GM18907 (cell line): ENCODE results near the gene RAB40AL.
"Not testable (repeated sequence)": the region's sequence is repeated elsewhere in the genome, so short reads cannot be mapped to it uniquely, and the experiment has no call there.

Experiments
- ATAC-seq: cut with Tn5 transposase; IDR thresholded peaks from one replicate; pipeline ENCODE4 v1.9.1; 2021; ENCODE audit warnings: mild to moderate bottlenecking, moderate library complexity; ENCODE audit not compliant: unreplicated experiment

Gene RAB40AL, protein sequence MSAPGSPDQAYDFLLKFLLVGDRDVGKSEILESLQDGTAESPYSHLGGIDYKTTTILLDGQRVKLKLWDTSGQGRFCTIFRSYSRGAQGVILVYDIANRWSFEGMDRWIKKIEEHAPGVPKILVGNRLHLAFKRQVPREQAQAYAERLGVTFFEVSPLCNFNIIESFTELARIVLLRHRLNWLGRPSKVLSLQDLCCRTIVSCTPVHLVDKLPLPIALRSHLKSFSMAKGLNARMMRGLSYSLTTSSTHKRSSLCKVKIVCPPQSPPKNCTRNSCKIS

DNA sequence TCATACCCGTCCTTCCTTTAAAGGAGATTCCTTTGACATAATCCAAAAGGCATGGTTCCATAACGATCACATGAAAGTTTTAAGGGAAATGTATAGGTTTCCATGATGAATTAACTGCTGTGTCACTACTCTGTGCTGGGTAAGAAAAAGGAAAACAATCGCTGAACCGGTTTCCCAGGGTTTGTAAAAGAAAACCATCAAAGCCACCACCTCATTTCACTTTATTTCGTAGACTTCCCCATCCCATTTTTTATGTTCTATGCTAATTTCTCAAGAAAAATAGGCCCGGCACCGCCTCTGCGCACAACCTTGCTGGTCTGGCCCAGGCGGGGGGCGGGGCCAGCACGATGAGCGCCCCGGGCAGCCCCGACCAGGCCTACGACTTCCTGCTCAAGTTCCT is at the start of gene RAB40AL:
TSS of gene RAB40AL (plus strand) at position 301 of the 400 bp plus-strand sequence. CDS start at position 348, 47 bp downstream.
- ATAC-seq: not testable (repeated sequence)

DNA sequence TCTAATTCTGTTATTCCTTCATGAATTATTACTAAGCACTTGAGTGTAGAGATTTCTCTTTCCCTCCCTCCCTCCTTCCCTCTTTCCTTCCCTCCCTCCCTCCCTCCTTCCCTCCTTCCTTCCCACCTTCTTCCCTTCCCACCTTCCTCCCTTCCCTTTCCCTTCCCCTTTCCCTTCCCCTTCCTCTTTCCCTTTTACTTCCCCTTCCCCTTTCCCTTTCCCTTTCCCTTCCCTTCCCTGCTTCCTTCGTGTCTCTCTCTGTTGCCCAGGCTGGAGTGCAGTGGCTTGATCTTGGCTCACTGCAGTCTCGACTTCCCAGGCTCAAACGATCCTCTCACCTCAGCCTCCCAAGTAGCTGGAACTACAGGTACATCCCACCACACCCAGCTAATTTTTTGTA is 49.4 kb upstream of the RAB40AL start:
- no peak for ATAC-seq

DNA sequence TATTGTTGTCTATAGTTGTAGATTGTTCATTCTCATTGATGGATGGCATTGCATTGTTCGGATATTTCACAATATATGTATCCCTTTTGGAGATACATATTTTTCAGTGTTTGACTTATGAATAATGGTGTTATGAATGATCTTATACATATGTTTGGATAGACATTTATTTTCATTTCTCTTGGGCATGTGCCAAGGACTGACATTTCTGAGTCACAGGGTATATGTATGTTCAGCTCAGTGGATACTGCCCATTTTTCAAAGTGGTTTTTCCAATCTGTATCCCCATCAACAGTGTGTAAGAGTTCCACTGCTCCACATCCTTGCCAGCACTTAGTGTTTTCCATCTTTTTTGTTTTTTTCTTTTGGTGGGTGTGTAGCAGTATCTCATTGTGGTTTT is 45.0 kb upstream of the RAB40AL start:
- no peak for ATAC-seq

DNA sequence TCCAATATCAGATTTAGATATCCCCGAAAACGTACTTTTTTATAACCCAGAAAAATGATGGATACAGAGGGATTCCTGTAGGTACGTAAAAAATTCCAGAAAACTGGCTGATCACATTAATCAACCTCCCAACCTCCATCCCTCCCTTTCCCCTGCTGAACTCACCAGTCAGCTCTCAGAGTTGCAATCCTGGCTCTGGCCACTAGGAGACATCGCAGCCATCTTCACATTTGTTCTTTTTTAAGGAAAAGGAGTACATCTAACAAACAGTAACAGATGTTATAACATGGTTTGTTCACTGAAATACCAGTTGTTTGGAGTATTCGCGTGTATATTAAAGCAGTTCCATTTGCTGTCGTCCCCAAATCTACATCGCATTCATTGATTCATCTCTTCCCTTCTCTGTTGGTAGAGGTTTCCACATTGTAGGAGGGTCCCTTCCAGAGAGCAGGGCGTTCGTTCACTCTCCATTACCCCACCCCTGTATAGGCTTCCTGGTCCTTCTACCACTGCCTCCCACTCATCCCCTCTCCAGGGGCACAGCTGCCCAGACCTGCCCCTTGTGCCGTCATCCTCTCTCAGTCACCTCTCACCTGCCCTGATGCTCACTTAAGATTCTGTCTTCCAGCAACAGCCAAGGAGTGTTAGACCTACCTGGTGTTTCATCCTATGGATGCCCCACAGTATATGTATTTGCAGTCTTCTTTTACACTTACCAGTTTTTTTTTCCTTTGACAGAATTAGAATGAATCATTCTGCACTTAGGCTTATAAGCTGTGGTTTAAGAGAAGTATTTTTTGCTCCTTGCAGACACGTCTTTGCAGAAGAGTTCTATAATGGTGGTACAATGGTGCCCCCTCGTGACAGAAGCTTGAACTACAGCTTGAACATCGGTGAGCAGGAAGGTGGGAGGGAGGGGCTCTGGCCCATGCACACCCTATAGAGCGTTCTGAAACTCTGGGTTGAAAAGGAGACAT is 36.8 kb upstream of the RAB40AL start:
- peak; percentile 88 for ATAC-seq

DNA sequence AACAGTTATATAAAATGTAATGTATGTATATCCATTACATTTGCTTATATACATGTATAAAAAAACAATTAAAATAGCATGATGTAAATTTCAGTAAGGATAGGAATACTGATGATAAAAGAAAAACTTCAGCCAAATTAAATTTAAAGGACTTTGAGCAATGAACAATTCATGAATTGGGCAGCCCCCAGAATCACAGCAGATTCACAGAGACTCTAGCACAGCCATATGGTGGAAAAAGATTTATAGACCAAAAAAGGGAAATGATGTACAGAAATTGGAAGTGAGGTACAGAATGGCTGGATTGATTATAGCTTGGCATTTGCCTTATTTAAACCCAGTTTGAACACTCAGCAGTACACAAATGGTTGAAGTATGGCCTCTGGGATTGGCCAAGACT is 34.7 kb upstream of the RAB40AL start:
- ATAC-seq: no peak

DNA sequence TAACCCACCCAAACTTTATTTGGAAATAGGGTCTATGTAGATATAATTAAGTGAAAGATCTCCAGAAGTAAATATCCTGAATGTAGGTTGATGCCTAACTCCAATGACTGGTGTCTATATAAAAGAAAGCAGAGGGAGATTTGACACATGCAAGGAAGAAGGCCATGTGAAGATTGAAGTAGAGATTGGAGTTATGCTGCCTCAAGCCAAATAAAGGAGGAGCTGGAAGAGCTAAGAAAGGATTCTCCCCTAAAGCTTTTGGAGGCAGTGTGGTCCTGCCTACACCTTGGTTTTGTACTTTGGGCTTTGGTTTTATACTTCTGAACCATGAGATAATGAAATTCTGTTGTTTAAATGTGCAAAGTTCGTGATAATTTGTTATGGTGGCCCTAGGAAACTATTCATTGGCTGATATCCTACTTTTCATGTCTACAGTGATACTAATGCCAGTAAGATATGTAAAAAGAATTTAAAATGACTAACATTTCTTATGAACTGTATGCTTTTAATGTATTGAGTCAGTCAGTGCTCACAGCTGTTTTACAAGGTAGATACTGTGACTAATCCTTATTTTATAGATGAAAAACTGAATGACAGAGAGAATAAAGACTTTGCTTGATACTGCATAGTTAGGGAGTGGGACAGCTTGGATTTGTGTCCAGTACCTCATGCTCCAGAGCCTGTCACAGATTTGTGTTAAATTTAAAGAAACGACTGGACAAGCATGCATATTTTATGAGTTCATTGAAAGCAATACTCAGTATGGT is 5.9 kb upstream of the RAB40AL start:
- ATAC-seq: no peak

DNA sequence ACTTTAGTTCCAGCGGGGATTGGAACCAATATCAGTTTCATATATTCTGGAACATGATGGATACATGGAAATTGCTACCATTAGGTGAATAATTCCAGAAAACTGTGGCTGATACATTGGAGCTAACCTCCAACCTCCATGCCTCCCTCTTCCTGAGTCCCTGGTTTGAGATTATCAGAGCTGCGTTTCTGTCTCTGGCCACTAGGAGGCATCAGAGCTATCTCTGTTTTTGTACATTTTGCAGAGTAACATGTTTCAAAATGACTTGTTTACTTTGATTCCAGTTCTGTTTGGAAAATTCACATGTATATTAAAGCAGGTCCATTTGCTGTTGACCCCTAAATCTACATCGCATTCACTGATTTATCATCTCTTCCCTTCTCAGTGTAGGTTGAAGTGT is 2.4 kb upstream of the RAB40AL start:
- ATAC-seq: no peak

DNA sequence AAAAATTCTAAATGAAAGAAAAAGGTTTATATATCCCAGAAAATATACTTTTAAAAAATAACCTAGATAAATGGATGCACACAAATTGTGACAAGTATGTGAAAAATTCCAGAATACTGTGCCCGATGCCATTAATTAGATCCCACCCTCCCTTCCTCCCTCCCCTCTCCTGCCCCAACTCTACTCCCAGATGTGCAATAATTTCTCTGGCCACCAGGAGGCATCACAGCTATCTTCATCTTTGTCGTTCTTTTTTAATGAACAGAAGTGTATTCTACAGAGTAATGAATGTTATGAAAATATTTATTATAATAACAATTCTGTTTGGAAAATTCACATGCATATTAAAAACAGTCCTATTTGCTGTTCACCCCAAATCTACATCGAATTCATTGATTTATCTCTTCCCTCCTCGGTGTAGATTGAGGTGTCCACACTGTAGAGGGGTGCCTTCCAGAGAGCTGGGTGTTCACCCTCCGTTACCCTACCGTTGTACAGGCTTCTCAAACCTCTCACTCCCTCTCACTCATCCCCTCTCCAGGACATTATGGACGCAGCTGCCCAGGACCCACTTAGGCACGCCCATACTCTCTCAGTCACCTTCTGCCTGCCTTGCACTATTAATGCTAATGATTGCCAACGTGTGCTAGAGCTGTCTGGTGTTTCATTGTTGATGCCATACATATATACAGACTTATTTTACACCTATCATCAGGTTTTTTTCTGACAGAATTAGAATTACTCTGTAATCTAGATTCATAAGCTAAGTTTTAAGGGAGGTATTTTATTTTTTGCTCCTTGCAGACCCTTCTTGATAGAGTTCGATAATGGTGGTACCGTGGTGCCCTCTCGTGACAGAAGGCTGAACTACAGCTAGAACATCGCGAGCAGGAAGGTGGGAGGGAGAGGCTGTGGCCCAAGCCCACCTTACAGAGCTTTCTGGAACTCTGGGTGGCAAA is 14.1 kb downstream of the RAB40AL start:
- ATAC-seq: peak; percentile 82

DNA sequence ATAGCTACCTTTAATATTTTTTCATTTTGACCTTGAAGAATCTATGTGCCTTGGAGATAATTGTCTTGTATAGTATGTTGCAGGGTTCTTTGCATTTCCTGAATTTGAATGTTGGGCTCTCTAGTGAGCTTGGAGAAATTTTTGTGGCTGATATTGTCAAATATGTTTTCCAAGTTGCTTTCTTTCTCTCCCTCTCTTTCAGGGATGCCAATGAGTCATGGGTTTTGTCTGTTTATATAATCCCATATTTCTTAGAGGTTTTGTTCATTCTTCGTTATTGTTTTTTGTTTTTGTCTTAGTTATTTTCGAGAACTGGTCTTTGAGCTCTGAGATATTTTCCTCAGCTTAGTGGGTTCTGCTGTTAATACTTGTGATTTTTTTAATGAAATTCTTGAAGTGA is 20.7 kb downstream of the RAB40AL start:
- no peak for ATAC-seq

DNA sequence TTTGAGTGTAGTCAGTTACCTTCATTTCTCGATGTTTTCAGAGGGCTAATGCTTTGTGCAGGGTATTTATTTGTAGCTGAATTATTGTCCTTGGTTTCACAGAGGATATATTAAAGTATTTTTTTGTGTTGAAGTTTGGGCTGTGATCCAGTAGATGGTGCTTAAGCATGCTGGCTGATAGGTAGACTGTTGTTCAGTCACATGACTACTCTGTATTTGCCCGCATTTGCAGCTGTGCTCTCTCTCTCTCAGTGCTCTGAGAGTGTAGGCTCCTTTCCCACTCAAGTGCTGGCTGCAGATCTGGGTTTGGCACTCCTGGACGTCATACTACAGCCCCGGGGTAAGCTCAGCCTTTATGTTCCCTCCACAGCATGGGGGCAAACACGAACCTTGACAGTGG is 21.7 kb downstream of the RAB40AL start:
- no peak for ATAC-seq

DNA sequence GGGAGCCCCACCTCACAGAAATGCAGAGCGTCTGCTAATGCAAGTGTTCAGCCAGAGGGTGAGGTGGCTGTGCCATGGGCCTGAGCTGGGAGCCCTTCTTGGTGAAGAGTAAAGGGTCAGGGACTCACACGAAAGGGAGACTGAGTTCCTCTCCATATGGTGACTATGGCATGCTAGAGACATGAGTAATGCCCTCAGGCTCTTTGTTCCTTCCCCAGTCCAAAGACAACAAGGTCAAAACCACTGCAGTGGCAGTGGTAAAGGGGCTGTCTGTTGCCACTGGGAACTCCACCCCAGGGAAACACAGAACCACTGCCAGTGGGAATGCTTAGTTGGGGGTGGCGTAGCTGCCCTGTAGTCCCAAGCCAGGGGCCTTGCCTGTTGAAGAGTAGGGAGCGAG is 22.4 kb downstream of the RAB40AL start:
- no peak for ATAC-seq

DNA sequence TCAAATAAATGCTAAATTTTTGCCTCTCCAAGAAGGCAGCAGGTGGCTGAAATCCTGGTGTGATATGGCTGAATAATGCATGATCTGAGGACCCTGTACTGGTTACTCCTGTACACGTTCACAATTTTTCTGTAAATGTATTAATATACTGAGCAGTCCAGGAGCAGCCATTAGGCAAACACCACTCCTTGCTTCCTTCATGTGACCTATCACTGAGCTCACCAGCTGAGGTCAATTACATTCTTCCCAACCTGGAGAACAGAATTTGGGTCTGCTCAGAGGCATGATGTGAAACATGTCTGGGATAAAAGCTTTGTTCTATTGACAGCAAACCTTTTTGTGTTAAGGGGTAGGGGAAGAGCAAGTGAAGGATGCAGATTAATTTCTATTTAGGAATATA is 26.9 kb downstream of the RAB40AL start:
- ATAC-seq: no peak

DNA sequence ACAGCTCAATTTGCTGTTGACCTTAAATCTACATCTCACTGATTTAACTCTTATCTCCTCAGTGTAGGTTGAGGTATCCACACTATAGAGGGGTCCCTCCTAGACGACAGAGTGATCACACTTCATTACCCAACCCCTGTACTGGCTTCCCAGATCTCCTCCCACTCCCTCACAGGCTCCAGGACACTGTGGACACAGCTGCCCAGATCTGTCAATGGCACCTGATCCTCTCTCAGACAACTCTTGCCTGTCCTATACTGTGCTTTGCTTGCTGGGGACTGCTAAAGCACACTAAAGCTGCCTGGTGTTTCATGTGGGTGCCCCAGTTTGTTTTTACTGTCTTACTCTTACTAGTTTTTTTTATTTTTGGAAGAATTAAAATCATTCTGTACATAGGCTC is 27.9 kb downstream of the RAB40AL start:
- no peak for ATAC-seq

DNA sequence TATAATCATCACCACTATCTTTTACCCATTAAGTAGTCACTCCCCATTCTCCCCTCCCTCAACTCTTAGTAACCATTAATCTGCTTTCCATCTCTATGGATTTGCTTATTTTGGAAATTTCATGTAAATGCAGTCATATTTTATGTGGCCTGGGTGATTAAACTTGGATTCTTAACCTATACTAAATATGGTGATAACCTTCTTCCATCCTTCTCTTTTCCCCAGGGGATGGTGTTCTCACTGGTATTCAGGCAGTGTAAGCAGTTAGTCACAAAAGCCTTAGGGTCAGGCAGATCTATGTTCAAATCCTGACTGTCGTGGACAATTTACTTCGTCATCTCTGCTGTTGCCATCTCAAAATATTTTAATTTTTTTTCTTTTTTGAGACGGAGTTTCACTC is 29.6 kb downstream of the RAB40AL start:
- ATAC-seq: no peak

DNA sequence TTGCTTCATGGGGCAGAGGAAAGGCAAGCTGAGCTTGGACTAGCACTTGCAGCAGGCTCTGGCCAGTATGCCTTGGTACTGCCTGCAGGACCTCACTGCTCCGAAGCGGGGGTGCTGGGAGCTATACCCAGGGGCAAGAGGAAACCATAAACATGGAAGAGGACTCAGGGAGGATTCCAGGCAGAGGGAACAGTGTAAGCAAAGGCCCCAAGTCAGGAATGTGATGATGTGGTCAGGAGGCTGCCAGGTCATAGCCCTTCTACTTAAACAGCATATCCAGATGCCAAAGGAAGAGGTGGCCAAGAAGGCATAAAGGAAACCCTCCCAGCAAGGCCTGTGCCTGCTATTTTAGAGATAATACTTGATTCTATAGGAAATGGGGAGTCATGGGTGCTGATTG is 31.1 kb downstream of the RAB40AL start:
- ATAC-seq: no peak

DNA sequence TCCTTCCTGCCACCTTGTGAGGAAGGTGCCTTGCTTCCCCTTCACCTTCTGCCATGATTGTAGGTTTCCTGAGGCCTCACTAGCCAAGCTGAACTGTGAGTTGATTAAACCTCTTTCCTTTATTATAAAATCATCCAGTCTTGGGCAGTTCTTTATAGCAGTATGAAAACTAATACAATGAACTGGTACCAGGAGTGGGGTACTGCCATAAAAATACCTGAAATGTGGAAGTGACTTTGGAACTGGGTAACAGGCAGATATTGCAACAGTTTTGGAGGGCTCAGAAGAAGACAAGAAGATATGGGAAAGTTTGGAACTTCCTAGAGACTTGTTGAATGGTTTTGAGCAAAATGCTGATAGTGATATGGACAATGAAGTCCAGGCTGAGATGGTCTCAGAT is 34.5 kb downstream of the RAB40AL start:
- not testable (repeated sequence) for ATAC-seq

DNA sequence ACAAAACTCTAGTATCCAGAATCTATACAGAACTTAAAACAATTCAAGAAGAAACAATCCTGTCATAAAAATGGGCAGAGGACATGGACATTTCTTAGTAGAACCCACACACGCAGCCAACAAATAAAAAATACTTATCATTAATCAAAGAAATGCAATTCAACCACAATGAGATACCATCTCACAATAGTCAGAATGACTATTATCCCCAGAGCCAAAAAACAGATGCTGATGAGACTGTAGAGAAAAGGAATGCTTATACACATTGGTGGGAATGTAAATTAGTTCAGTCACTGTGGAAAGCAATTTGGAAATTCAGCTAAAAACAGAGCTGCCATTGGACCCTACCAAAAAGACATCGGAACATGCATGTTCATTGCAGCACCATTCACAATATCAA is 37.9 kb downstream of the RAB40AL start:
- ATAC-seq: no peak

DNA sequence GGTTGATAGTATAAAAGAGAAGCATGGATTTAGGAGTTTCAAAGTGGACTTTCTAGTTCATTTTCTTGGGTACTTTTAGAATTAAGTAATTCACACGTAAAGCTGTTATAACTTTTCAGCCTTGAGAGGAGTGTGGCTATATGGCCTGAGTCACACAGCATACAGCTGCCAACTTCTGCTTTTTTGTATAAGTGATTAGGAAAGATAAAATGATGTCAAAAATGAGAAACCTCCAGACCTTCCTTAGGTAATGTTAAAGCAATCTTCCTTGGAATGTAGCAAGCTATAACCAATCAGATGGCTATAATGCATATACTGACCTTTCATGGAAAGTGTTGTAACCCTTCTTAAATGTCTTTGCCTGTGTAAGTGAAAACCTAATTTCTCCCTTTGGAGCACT is 39.2 kb downstream of the RAB40AL start:
- ATAC-seq: no peak

DNA sequence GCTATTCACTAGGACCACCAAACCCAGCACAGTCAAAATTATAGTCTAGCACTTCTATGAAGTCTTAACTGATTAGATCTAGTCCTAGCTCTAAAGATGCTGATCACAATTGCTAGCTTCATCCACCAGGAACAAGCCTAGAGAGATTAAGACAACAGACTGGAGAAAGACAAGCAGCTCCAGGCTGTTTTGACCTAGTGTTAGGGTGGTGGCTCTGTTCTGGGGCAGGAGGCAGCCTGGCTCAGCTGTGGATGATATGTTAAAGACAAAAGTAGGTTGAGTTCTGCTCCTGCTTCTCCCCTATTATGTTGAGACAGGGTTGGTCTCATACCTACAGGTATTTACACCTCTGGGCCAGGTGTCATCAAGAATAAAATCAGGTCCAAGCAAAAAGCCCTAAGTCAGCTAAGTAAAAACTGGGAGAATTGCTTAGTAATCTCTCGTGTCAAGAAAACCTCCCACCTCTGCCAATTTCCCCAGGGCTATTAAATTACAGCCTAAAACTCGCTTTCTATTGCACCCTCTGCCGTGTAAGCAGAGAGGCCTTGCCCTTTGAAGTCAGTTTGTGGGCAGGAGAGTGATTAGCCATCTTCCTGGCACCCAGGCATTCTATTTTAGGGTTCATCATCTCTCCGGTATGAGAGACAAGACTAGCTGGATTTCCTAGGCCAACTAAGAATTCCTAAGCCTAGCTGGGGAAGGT is 39.9 kb downstream of the RAB40AL start:
- ATAC-seq: no peak

DNA sequence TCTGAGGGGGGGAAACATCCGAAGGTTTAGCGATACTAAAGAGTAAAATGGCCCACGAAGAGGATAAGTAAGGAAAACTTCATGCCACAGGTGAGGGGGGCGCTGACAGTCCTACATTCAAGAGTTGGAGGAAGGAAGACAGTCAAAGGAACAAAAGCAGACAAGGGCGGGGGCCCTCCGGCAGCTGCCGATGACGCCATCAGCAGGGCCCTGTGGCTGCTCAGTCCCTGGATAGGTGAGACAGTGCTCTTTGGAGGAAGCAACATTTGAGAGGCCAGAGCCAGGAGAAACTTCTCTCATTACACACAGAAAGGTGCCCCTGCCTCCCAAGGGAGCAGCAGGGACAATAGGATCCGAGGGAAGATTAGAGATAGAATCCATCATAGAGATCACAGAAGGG is 41.5 kb downstream of the RAB40AL start:
- ATAC-seq: no peak
